Measurements from ENCODE around the gene GALNT17.

Gene GALNT17

GRCh38 chr7:71286924-71287323 is 155.0 kb downstream of the GALNT17 start:
- DNase-seq = no peak

GRCh38 chr7:71290452-71290851 is 158.5 kb downstream of the GALNT17 start:
- no peak for DNase-seq

GRCh38 chr7:71298378-71298777 is 166.4 kb downstream of the GALNT17 start:
- no peak for DNase-seq

GRCh38 chr7:71300086-71300485 is 168.1 kb downstream of the GALNT17 start:
- no peak for DNase-seq

- DNase-seq = no peak
These were observed 168.7 kb downstream of the GALNT17 start for GRCh38 chr7:71300603-71301002.

- DNase-seq = no peak
These were observed 169.2 kb downstream of the GALNT17 start for GRCh38 chr7:71301167-71301566.

- DNase-seq = no peak
These were observed 171.6 kb downstream of the GALNT17 start for GRCh38 chr7:71303566-71303965.

- no peak for DNase-seq
These were observed 176.2 kb downstream of the GALNT17 start for GRCh38 chr7:71308096-71308495.

GRCh38 chr7:71311576-71311975 is 179.6 kb downstream of the GALNT17 start:
- no peak for DNase-seq

GRCh38 chr7:71312755-71313490 is 181.0 kb downstream of the GALNT17 start:
- DNase-seq = no peak

GRCh38 chr7:71313553-71313952 is 181.6 kb downstream of the GALNT17 start:
- DNase-seq = no peak

- DNase-seq = no peak
These were observed 189.0 kb downstream of the GALNT17 start for GRCh38 chr7:71320916-71321315.

- DNase-seq = no peak
These were observed 190.3 kb downstream of the GALNT17 start for GRCh38 chr7:71322201-71322600.

- no peak for DNase-seq
These were observed 191.8 kb downstream of the GALNT17 start for GRCh38 chr7:71323726-71324125.

- DNase-seq = no peak
These were observed 193.2 kb downstream of the GALNT17 start for GRCh38 chr7:71325151-71325550.

- DNase-seq = no peak
These were observed 194.7 kb downstream of the GALNT17 start for GRCh38 chr7:71326595-71326994.

GRCh38 chr7:71327946-71328345 is 196.0 kb downstream of the GALNT17 start:
- DNase-seq = no peak

GRCh38 chr7:71329030-71329660 is 197.2 kb downstream of the GALNT17 start:
- no peak for DNase-seq

- no peak for DNase-seq
These were observed 200.3 kb downstream of the GALNT17 start for GRCh38 chr7:71332207-71332606.

GRCh38 chr7:71334541-71334940 is 202.6 kb downstream of the GALNT17 start:
- no peak for DNase-seq

- DNase-seq = no peak
These were observed 206.9 kb downstream of the GALNT17 start for GRCh38 chr7:71338866-71339265.

- no peak for DNase-seq
These were observed 208.0 kb downstream of the GALNT17 start for GRCh38 chr7:71339924-71340323.

- DNase-seq = no peak
These were observed 210.3 kb downstream of the GALNT17 start for GRCh38 chr7:71342202-71342601.

GRCh38 chr7:71343039-71343438 is 211.1 kb downstream of the GALNT17 start:
- DNase-seq = no peak

- no peak for DNase-seq
These were observed 211.9 kb downstream of the GALNT17 start for GRCh38 chr7:71343892-71344291.
